ENCODE measurements around the gene DIPK2A. TPM values are rescaled to one million over a fixed set of nuclear protein-coding genes. Genes with fewer than 3 reads are reported as not detected.

DIPK2A gene
- total RNA-seq, 2 donors from 2014 or later: 40.5 to 42.5 TPM

GRCh38 chr3:143928541-143929255, 42.9 kb upstream of the DIPK2A start:
- no peaks in the 10 kb centered on the region for H3K4me1 ChIP-seq (ENCODE audit: control insufficient read depth, insufficient read depth, low read length)
- 100% methylated on average over 1 to 3 of the region's 3 CpGs for WGBS, 2 experiments (ENCODE audit: insufficient coverage in 1 of 2, insufficient read length in 1 of 2)
- Mint-ChIP-seq H3K4me1 (peaks cover 2% of the 10 kb centered on the region), H3K27ac (no peak overlapping the region), H3K27me3 (ENCODE audit: insufficient read depth) (no peaks in the 10 kb centered on the region), H3K36me3 (ENCODE audit: low read depth) (no peaks in the 10 kb centered on the region), H3K4me3 (no peak overlapping the region), H3K9me3 (no peaks in the 10 kb centered on the region)
- no peaks in the 10 kb centered on the region for H3K27me3 ChIP-seq (ENCODE audit: control insufficient read depth, insufficient read depth, low read length, poor library complexity, severe bottlenecking)
- H3K9ac ChIP-seq (ENCODE audit: extremely low read depth, low read length, poor library complexity, severe bottlenecking): no peak overlapping the region
- no peaks in the 10 kb centered on the region for H3K36me3 ChIP-seq (ENCODE audit: control insufficient read depth, insufficient read depth, low read length)
- no peak overlapping the region for H3K27ac ChIP-seq (ENCODE audit: low read depth, low read length)
- H3K4me3 ChIP-seq (ENCODE audit: low read length): no peak overlapping the region
- no peak for TF ChIP-seq CTCF (conservative IDR thresholded peaks at IDR 0.05)
- no peaks in the 10 kb centered on the region for H3K9me3 ChIP-seq (ENCODE audit: control insufficient read depth, low read length)
- DNase-seq: no peak

- Histone ChIP-seq H3K9me3 (ENCODE audit: control insufficient read depth, low read length) (no peaks in the 10 kb centered on the region), H3K4me3 (ENCODE audit: low read length) (no peak overlapping the region), H3K36me3 (ENCODE audit: control insufficient read depth, insufficient read depth, low read length) (no peaks in the 10 kb centered on the region), H3K4me1 (ENCODE audit: control insufficient read depth, insufficient read depth, low read length) (no peaks in the 10 kb centered on the region), H3K9ac (ENCODE audit: extremely low read depth, low read length, poor library complexity, severe bottlenecking) (no peak overlapping the region), H3K27ac (ENCODE audit: low read depth, low read length) (no peak overlapping the region), H3K27me3 (ENCODE audit: control insufficient read depth, insufficient read depth, low read length, poor library complexity, severe bottlenecking) (no peaks in the 10 kb centered on the region)
- Mint-ChIP-seq H3K9me3 (no peaks in the 10 kb centered on the region), H3K4me1 (no peaks in the 10 kb centered on the region), H3K27me3 (ENCODE audit: insufficient read depth) (no peaks in the 10 kb centered on the region), H3K36me3 (ENCODE audit: low read depth) (no peaks in the 10 kb centered on the region), H3K4me3 (no peak overlapping the region), H3K27ac (no peak overlapping the region)
- no peak for TF ChIP-seq CTCF (conservative IDR thresholded peaks at IDR 0.05)
- DNase-seq: no peak
- 58 to 59% methylated on average over 3 of the region's 3 CpGs for WGBS, 2 experiments (ENCODE audit: insufficient coverage in 1 of 2, insufficient read length in 1 of 2)
Observed at GRCh38 chr3:143934791-143935190, 36.8 kb upstream of the DIPK2A start.

GRCh38 chr3:143935678-143936077, 35.9 kb upstream of the DIPK2A start:
- no peaks in the 10 kb centered on the region for H3K27me3 Mint-ChIP-seq (ENCODE audit: insufficient read depth)
- Histone ChIP-seq H3K4me1 (ENCODE audit: control insufficient read depth, insufficient read depth, low read length) (no peaks in the 10 kb centered on the region), H3K36me3 (ENCODE audit: control insufficient read depth, insufficient read depth, low read length) (no peaks in the 10 kb centered on the region), H3K4me3 (ENCODE audit: low read length) (no peak overlapping the region), H3K27me3 (ENCODE audit: control insufficient read depth, insufficient read depth, low read length, poor library complexity, severe bottlenecking) (no peaks in the 10 kb centered on the region), H3K9ac (ENCODE audit: extremely low read depth, low read length, poor library complexity, severe bottlenecking) (no peak overlapping the region), H3K9me3 (ENCODE audit: control insufficient read depth, low read length) (no peaks in the 10 kb centered on the region), H3K27ac (ENCODE audit: low read depth, low read length) (no peak overlapping the region)
- H3K4me3 Mint-ChIP-seq: no peak overlapping the region
- no peak for TF ChIP-seq CTCF (conservative IDR thresholded peaks at IDR 0.05)
- H3K9me3 Mint-ChIP-seq: no peaks in the 10 kb centered on the region
- no peaks in the 10 kb centered on the region for H3K4me1 Mint-ChIP-seq
- no peaks in the 10 kb centered on the region for H3K36me3 Mint-ChIP-seq (ENCODE audit: low read depth)
- WGBS, 2 experiments (ENCODE audit: insufficient coverage in 1 of 2, insufficient read length in 1 of 2): 80 to 92% methylated on average over 1 of the region's 1 CpG
- no peak overlapping the region for H3K27ac Mint-ChIP-seq
- no peak for DNase-seq
